ENCODE results near the gene CSMD2.

DNA sequence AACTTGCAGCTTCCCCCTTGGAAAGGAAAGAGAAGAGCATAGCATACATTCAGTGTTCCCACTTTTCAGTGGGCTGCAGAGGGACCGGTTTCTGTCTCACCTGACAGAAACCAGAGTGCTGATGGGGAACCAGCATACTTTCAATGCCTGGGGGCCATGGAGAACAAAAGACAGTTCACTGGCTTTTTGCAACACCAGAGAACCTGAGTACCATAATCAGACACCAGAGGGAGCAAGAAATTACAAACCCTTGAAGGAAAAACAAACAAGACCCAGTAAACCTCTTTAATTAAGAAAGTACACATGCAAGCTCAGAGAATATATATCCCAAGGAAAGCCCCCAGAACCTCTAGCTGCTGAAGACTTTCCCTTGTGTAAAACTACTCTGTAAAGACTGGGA lies 51.1 kb downstream of the CSMD2 start:
- TF ChIP-seq, protein P1, sequence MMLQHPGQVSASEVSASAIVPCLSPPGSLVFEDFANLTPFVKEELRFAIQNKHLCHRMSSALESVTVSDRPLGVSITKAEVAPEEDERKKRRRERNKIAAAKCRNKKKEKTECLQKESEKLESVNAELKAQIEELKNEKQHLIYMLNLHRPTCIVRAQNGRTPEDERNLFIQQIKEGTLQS (IDR thresholded peaks at IDR 0.05; ENCODE audit: insufficient read depth, low read depth, low read length): no peak
- TF ChIP-seq SUZ12 (IDR thresholded peaks at IDR 0.05; ENCODE audit: low read length): no peak
- TF ChIP-seq RFX5 (IDR thresholded peaks at IDR 0.05; ENCODE audit: borderline replicate concordance, low read depth, low read length): no peak
- peak in 2 of 3 experiments; percentile 59 to 60; a peak in 3 of 4 replicates for TF ChIP-seq CTCF (IDR thresholded peaks at IDR 0.05; ENCODE audit: control extremely low read depth in 1 of 3, insufficient read depth in 1 of 3, low read depth in 1 of 3, low read length in 3 of 3)
- no peak for TF ChIP-seq SP2 (IDR thresholded peaks at IDR 0.05; ENCODE audit: low read length)
- no peak for TF ChIP-seq POLR2A (IDR thresholded peaks at IDR 0.05; ENCODE audit: control extremely low read depth in 1 of 2, low read depth in 2 of 2, low read length in 2 of 2)
- TF ChIP-seq ASH2L (IDR thresholded peaks at IDR 0.05; ENCODE audit: low read length): no peak
- TF ChIP-seq EZH2 (IDR thresholded peaks at IDR 0.05; ENCODE audit: low read depth, low read length, severe bottlenecking): no peak
- TF ChIP-seq JUND (IDR thresholded peaks at IDR 0.05; ENCODE audit: low read length): no peak
